K562 (cell line): Measurements from ENCODE around the gene CSKMT. TPM values are rescaled to one million over a fixed set of nuclear protein-coding genes. Genes with fewer than 3 reads are reported as not detected.
A peak's percentile ranks its signal among the peaks of the same experiment; 100 is the strongest.

ENCODE experiments used
- ATAC-seq: fragments of 200-7000 bp; cut with Tn5 transposase; 3 replicates; pipeline ENCODE4 v1.9.1; 2020; ENCODE audit warnings: moderate library complexity
- BruUV-seq: library from RNA; stranded (reverse); fragments of 400-500 nt; replicated peaks from 2 replicates; lab custom pipeline; 2021; lab: Mats Ljungman, UMichigan
- CTCF ChIA-PET: fragments of 300-600 bp; formaldehyde crosslinking; extraction: SDS; loops from one replicate; lab custom pipeline; 2021; ENCODE audit warnings: low intra/inter-chr PET ratio; lab: Yijun Ruan, JAX
- POLR2A ChIA-PET: fragments of 300-600, 350-650 bp; sonication (Branson Sonifier 250); formaldehyde crosslinking; extraction: SDS; loops from one replicate; lab custom pipeline; 2021; ENCODE audit warnings: antibody characterized with exemption, inconsistent platforms; lab: Yijun Ruan, JAX
- DNase-seq, 4 experiments: peaks; one replicate each; pipeline versions ENCODE4 v3.0.0 to v3.0.0-alpha.2; 2011 to 2018; ENCODE audit warnings: low spot score in 3 of 4, mixed read lengths in 3 of 4; ENCODE audit errors: extremely low read depth in 1 of 4
- FAIRE-seq: peaks from 2 replicates; lab custom pipeline; 2011; peaks lifted over from hg19 to GRCh38; lab: Jason Lieb, UNC
- H2AFZ ChIP-seq: 2 replicates; pipeline ENCODE4 v1.6.0; 2011; ENCODE audit warnings: low read depth, low read length, control low read depth, inconsistent platforms
- H3K27ac ChIP-seq: fragments of 200-600 bp; 3 replicates; pipeline ENCODE4 v1.8.0; 2011; ENCODE audit warnings: low read depth, mild to moderate bottlenecking, control low read depth, inconsistent platforms, low read length, moderate library complexity, mixed read lengths; ENCODE audit errors: extremely low read depth
- H3K27me3 ChIP-seq, 2 experiments: fragments of 300-600 bp in 1 of 2; 2 replicates in 1 of 2; 3 replicates in 1 of 2; pipeline versions ENCODE4 v1.6.0 to v1.8.0; 2011; ENCODE audit warnings: inconsistent platforms in 2 of 2, low read length in 2 of 2, mild to moderate bottlenecking in 1 of 2, mixed read lengths in 1 of 2, moderate library complexity in 1 of 2; ENCODE audit not compliant: control insufficient read depth in 2 of 2, insufficient read depth in 2 of 2
- H3K36me3 ChIP-seq: fragments of 300-600 bp; 3 replicates; pipeline ENCODE4 v1.8.0; 2011; ENCODE audit warnings: mild to moderate bottlenecking, low read length, inconsistent platforms; ENCODE audit not compliant: control insufficient read depth, insufficient read depth
- H3K4me1 ChIP-seq, 2 experiments: fragments of 200-600 bp in 1 of 2; replicated peaks in 1 of 2; 2 replicates in 1 of 2; 3 replicates in 1 of 2; pipeline versions ENCODE4 v1.5.1 to v1.8.0; 2011; ENCODE audit warnings: inconsistent platforms in 2 of 2, low read length in 2 of 2, mild to moderate bottlenecking in 1 of 2, mixed read lengths in 1 of 2, moderate library complexity in 1 of 2; ENCODE audit not compliant: control insufficient read depth in 2 of 2, insufficient read depth in 2 of 2
- H3K4me2 ChIP-seq: 2 replicates; pipeline ENCODE4 v1.6.1; 2011; ENCODE audit warnings: low read length, control low read depth, inconsistent platforms, mixed read lengths; ENCODE audit not compliant: insufficient read depth
- H3K4me3 ChIP-seq: fragments of 200-600 bp; sonication (generic), shearing (Covaris generic); 2 replicates; pipeline ENCODE4 v1.5.1; 2016; ENCODE audit warnings: control low read depth, inconsistent platforms
- H3K79me2 ChIP-seq: fragments of 200-600 bp; 3 replicates; pipeline ENCODE4 v1.8.0; 2011; ENCODE audit warnings: low read length, inconsistent platforms; ENCODE audit not compliant: control insufficient read depth, insufficient read depth
- H3K9ac ChIP-seq, 2 experiments: 2 replicates each; pipeline versions ENCODE4 v1.6.0 to v1.6.1; 2011; ENCODE audit warnings: low read depth in 2 of 2, low read length in 2 of 2, control low read depth in 1 of 2, inconsistent platforms in 1 of 2, mild to moderate bottlenecking in 1 of 2, mixed read lengths in 1 of 2; ENCODE audit not compliant: insufficient read depth in 1 of 2
- H3K9me1 ChIP-seq: one replicate; pipeline ENCODE4 v1.6.0; 2011; ENCODE audit warnings: inconsistent platforms, mild to moderate bottlenecking, low read length, moderate library complexity; ENCODE audit not compliant: control insufficient read depth, insufficient read depth
- H3K9me3 ChIP-seq: replicated peaks from 2 replicates; pipeline ENCODE4 v1.5.1; 2011; ENCODE audit warnings: low read depth, low read length, inconsistent platforms; ENCODE audit not compliant: control insufficient read depth, insufficient read depth
- H4K20me1 ChIP-seq: replicated peaks from 2 replicates; pipeline ENCODE4 v1.6.1; 2011; ENCODE audit warnings: low read length, inconsistent platforms, mixed read lengths; ENCODE audit not compliant: control insufficient read depth, insufficient read depth
- C11orf30 ChIP-seq: fragments of 450-650 bp; IDR thresholded peaks from 2 replicates; pipeline ENCODE4 v1.6.1; 2016; ENCODE audit warnings: low read depth, mild to moderate bottlenecking
- CSDE1 ChIP-seq, 2 experiments: fragments of 450-650 bp; IDR thresholded peaks; 2 replicates each; pipeline ENCODE4 v1.6.1; 2016; ENCODE audit warnings: mild to moderate bottlenecking in 1 of 2
- ILF3 ChIP-seq: fragments of 450-650 bp; IDR thresholded peaks from 2 replicates; pipeline ENCODE4 v1.6.1; 2018; ENCODE audit warnings: antibody characterized with exemption, mild to moderate bottlenecking, moderate library complexity, borderline replicate concordance
- LEF1 ChIP-seq: fragments of 450-650 bp; IDR thresholded peaks from 2 replicates; pipeline ENCODE4 v1.6.1; 2016; ENCODE audit warnings: mild to moderate bottlenecking
- NFXL1 ChIP-seq: fragments of 450-650 bp; formaldehyde crosslinking; IDR thresholded peaks from 2 replicates; pipeline ENCODE4 v1.4.0; 2021; ENCODE audit warnings: mild to moderate bottlenecking
- NRF1 ChIP-seq, 2 experiments: fragments of 450-650 bp; IDR thresholded peaks in 1 of 2; conservative IDR thresholded peaks in 1 of 2; 2 replicates each; pipeline ENCODE4 v1.6.1; 2014; ENCODE audit warnings: mild to moderate bottlenecking in 2 of 2
- RBM25 ChIP-seq: fragments of 200-400 bp; formaldehyde crosslinking; IDR thresholded peaks from 2 replicates; pipeline ENCODE4 v1.6.1; 2018; ENCODE audit warnings: low read length, low read depth, moderate library complexity; ENCODE audit not compliant: severe bottlenecking
- RFX5 ChIP-seq: IDR thresholded peaks from 2 replicates; pipeline ENCODE4 v1.6.1; 2011; ENCODE audit warnings: low read depth, mild to moderate bottlenecking, improper control_type of control experiment, low read length
- ZNF695 ChIP-seq: fragments of 450-650 bp; formaldehyde crosslinking; IDR thresholded peaks from 2 replicates; pipeline ENCODE4 v1.4.0; 2020; ENCODE audit warnings: mild to moderate bottlenecking, moderate library complexity
- ZNF717 ChIP-seq: fragments of 250-450 bp; sonication (Bioruptor Pico); IDR thresholded peaks from 2 replicates; pipeline ENCODE4 v1.5.0; 2021
- WGBS: fragments of 100-300 bp; shearing (Covaris generic); methylation state at CpG from one replicate; pipeline ENCODE4 v1.1.6; 2016; ENCODE audit warnings: low coverage, mixed read lengths; ENCODE audit not compliant: insufficient coverage; ENCODE audit errors: missing lambda C conversion rate; 5-methylcytosine and 5-hydroxymethylcytosine counted together
- in situ Hi-C: fragments of 300-500 bp; cut with MboI; formaldehyde crosslinking; loops from 4 replicates; pipeline ENCODE4 v1.15.0; 2018; ENCODE audit warnings: inconsistent platforms, mixed read lengths
- intact Hi-C: fragments of 100-400 bp; cut with micrococcal nuclease; formaldehyde crosslinking; loops from 2 replicates; pipeline ENCODE4 v1.14.2; 2022
- polyA plus RNA-seq, 8 experiments: library from polyadenylated mRNA; depleted of rRNA in 4 of 8; stranded (reverse) in 5 of 8; unstranded in 3 of 8; fragments of >200 nt; fragmentation: Nextera tagmentation in 2 of 8; fragmentation: Illumina TruSeq in 1 of 8; extraction: Ambion mirVana in 2 of 8; extraction: Trizol in 1 of 8; gene quantifications; 2 replicates each; pipeline versions ENCODE4 v1.2.1 to v1.2.3, GENCODE V29; 2011 to 2014; ENCODE audit warnings: inconsistent platforms in 1 of 8, missing spikeins in 1 of 8
- total RNA-seq, 7 experiments: library from RNA; depleted of rRNA in 6 of 7; stranded (reverse); fragments of >200 nt in 6 of 7; fragmentation: Illumina TruSeq in 2 of 7; extraction: Trizol in 2 of 7; gene quantifications; 2 replicates each; pipeline versions ENCODE4 v1.2.1 to v1.2.3, GENCODE V29; 2011 to 2021; ENCODE audit warnings: low replicate concordance in 1 of 7
- TF ChIP-seq, protein P1 (sequence below): sonication (generic); formaldehyde crosslinking; IDR thresholded peaks from 2 replicates; pipeline ENCODE4 v1.5.0; 2020; ENCODE audit warnings: missing genetic modification reagents
- TF ChIP-seq, protein P2 (sequence below): conservative IDR thresholded peaks from 2 replicates; pipeline ENCODE4 v1.6.1; 2011; ENCODE audit warnings: low read depth, mild to moderate bottlenecking, low read length; ENCODE audit not compliant: control insufficient read depth

CSKMT gene
- total and polyA plus RNA-seq, 9 of the 15 experiments (the other 6 are each of a cell fraction or from before 2014, with no cell fraction given), result 10.3 to 108 (median 27.2) TPM

DNA sequence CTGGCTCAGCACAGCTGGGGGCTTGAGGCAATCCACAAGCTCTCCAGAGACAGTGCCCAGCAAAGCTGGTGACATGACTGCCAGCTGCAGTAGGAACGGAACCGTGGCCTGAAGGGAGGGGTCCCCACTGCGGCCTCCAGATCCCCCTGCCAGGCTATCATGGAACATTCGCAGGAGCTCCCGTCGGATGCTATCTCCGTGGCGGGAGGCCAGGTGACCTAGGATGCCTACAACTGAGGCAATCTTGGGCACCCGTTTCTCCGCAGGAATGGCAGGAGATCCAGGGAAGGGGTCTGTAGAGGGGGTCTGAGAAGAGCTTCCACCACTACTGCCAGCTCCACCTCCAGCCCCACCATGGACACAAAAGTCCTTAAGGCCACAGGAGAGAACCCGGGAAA is 16.1 kb upstream of the CSKMT start:
- Histone ChIP-seq H3K36me3 (peaks cover 57% of the 10 kb centered on the region), H3K4me2 (no peak overlapping the region), H4K20me1 (peaks cover 20% of the 10 kb centered on the region), H3K27ac (no peak overlapping the region), H3K4me3 (no peak overlapping the region), H3K9me1 (no peaks in the 10 kb centered on the region), H3K4me1 (peaks cover 15 to 46% of the 10 kb centered on the region in 2 experiments), H3K9ac (peak overlapping the region in 1 of 2 experiments; percentile 15; a peak in 2 of 4 replicates), H2AFZ (no peak overlapping the region), H3K27me3 (no peaks in the 10 kb centered on the region), H3K79me2 (peaks cover 59% of the 10 kb centered on the region), H3K9me3 (no peaks in the 10 kb centered on the region)
- no peak for ATAC-seq
- whole genome bisulfite sequencing, result 99% methylated on average over 10 of the region's 11 CpGs
- BruUV-seq, result no TSS peak
- no peak for TF ChIP-seq C11orf30
- TF ChIP-seq ZNF717, result no peak
- TF ChIP-seq NFXL1 (CRISPR knock-in tag), result no peak
- no peak for TF ChIP-seq ZNF695 (CRISPR knock-in tag)
- TF ChIP-seq, protein P1, sequence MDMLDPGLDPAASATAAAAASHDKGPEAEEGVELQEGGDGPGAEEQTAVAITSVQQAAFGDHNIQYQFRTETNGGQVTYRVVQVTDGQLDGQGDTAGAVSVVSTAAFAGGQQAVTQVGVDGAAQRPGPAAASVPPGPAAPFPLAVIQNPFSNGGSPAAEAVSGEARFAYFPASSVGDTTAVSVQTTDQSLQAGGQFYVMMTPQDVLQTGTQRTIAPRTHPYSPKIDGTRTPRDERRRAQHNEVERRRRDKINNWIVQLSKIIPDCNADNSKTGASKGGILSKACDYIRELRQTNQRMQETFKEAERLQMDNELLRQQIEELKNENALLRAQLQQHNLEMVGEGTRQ, result no peak
- TF ChIP-seq ILF3, result no peak
- TF ChIP-seq, protein P2, sequence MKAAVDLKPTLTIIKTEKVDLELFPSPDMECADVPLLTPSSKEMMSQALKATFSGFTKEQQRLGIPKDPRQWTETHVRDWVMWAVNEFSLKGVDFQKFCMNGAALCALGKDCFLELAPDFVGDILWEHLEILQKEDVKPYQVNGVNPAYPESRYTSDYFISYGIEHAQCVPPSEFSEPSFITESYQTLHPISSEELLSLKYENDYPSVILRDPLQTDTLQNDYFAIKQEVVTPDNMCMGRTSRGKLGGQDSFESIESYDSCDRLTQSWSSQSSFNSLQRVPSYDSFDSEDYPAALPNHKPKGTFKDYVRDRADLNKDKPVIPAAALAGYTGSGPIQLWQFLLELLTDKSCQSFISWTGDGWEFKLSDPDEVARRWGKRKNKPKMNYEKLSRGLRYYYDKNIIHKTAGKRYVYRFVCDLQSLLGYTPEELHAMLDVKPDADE, result no peak
- TF ChIP-seq NRF1 (conservative IDR thresholded peaks at IDR 0.05 in 1 of 2, IDR thresholded peaks at IDR 0.05 in 1 of 2), result no peak
- TF ChIP-seq RBM25, result no peak
- TF ChIP-seq LEF1, result no peak
- TF ChIP-seq CSDE1 (IDR thresholded peaks at IDR 0.05), result no peak
- TF ChIP-seq RFX5, result no peak
- intact Hi-C loops, result no loop called here
- ChIA-PET POLR2A (interaction anchor here (0.6 to 2.8 kb wide), 7 partner anchors 8 to 58 kb away, joined by 3 to 40 read pairs (median 5); partner anchors contain the start of genes C11orf98, CSKMT, LBHD1 and TUT1), CTCF (no interaction called here)
- in situ Hi-C loops, result no loop called here
- no peak for FAIRE-seq
- no peak for DNase-seq
